ENCODE data around the gene ECE2. TPM values are rescaled to one million over a fixed set of nuclear protein-coding genes. Genes with fewer than 3 reads are reported as not detected.

ECE2 gene
- polyA plus RNA-seq, 1 of the 3 experiments (the other 2 are of a cell fraction) = 0.03 TPM

DNA sequence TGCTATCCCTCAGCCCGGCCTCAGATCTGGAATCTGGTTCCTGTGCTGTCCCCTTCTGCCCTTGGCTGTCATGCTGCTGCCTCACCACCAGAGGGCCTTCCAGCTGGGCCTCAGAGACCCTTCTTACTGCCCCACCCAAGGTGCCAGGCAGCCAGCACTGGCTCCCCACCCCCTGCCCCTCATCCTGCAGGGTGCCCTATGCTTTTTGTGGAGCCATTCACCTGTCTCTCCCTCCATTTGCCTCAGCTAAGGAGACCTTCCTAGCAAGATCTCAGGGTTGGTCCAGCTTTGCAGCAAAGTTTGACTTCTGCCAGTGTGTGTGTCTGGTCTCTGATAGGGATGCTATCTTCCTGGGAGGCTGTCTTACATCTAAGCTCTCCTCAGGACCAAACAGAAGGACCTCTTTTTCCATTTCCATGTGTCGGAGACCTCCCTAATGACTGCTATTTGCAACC is 48.3 kb upstream of the ECE2 start (continued):
- no peak for TF ChIP-seq NFIC (IDR thresholded peaks at IDR 0.05; ENCODE audit: borderline replicate concordance)
- TF ChIP-seq RCOR1 (IDR thresholded peaks at IDR 0.05; ENCODE audit: low read length) = no peak
- TF ChIP-seq TCF12 (IDR thresholded peaks at IDR 0.05) = no peak
- TF ChIP-seq, protein P1, sequence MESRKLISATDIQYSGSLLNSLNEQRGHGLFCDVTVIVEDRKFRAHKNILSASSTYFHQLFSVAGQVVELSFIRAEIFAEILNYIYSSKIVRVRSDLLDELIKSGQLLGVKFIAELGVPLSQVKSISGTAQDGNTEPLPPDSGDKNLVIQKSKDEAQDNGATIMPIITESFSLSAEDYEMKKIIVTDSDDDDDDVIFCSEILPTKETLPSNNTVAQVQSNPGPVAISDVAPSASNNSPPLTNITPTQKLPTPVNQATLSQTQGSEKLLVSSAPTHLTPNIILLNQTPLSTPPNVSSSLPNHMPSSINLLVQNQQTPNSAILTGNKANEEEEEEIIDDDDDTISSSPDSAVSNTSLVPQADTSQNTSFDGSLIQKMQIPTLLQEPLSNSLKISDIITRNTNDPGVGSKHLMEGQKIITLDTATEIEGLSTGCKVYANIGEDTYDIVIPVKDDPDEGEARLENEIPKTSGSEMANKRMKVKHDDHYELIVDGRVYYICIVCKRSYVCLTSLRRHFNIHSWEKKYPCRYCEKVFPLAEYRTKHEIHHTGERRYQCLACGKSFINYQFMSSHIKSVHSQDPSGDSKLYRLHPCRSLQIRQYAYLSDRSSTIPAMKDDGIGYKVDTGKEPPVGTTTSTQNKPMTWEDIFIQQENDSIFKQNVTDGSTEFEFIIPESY (IDR thresholded peaks at IDR 0.05; ENCODE audit: borderline replicate concordance, low read depth) = no peak
- no peak for TF ChIP-seq FOXM1 (IDR thresholded peaks at IDR 0.05; ENCODE audit: low read depth)
- no peak for TF ChIP-seq SIN3A (IDR thresholded peaks at IDR 0.05; ENCODE audit: borderline replicate concordance, low read depth, low read length)
- no peak for TF ChIP-seq NRF1 (IDR thresholded peaks at IDR 0.05; ENCODE audit: low read depth, low read length)
- no peak for TF ChIP-seq RXRA (IDR thresholded peaks at IDR 0.05; ENCODE audit: borderline replicate concordance, low read depth)
- TF ChIP-seq GATA2 (CRISPR knock-in tag; IDR thresholded peaks at IDR 0.05) = no peak
- no peak for TF ChIP-seq USF2 (IDR thresholded peaks at IDR 0.05; ENCODE audit: borderline replicate concordance, low read depth, low read length)
- no peak for TF ChIP-seq TEAD4 (IDR thresholded peaks at IDR 0.05; ENCODE audit: borderline replicate concordance, insufficient read depth)
- TF ChIP-seq SMC3 (IDR thresholded peaks at IDR 0.05; ENCODE audit: low read depth, low read length) = peak; percentile 49; the same call in 1 of the 2 replicates

GRCh38 chr3:184228376-184229137 is 47.3 kb upstream of the ECE2 start:
- Histone ChIP-seq H3K9me3 (no peaks in the 10 kb centered on the region), H3K79me2 (ENCODE audit: insufficient read depth) (no peaks in the 10 kb centered on the region), H3K27me3 (ENCODE audit: insufficient read depth) (peaks cover 27% of the 10 kb centered on the region), H2AFZ (ENCODE audit: low read depth) (no peak overlapping the region), H3K9me2 (no peaks in the 10 kb centered on the region), H3K4me3 (ENCODE audit: low read depth in 2 of 2, low read length in 1 of 2) (peak overlapping the region in 1 of 2 experiments; percentile 50; a peak in 1 of 4 replicates), H3F3A (replicated peaks; ENCODE audit: insufficient read depth) (no peaks in the 10 kb centered on the region), H3K36me3 (replicated peaks in 1 of 2; ENCODE audit: control insufficient read depth in 1 of 2, insufficient read depth in 2 of 2, low read length in 1 of 2) (no peaks in the 10 kb centered on the region), H4K20me1 (ENCODE audit: insufficient read depth) (no peaks in the 10 kb centered on the region), H3K4me2 (peak overlapping the region; percentile 95; the same call in 1 of the 2 replicates), H3K9ac (no peak overlapping the region), H3K27ac (ENCODE audit: low read depth in 2 of 2, low read length in 1 of 2) (no peak overlapping the region), H3K4me1 (ENCODE audit: control insufficient read depth in 1 of 2, insufficient read depth in 2 of 2, low read depth in 1 of 2, low read length in 1 of 2) (peaks cover 0 to 16% of the 10 kb centered on the region in 2 experiments; a peak in 1 of 4 replicates)
- 67% methylated on average over 11 of the region's 12 CpGs for WGBS (ENCODE audit: low lambda C conversion rate)
- peak; percentile 45 for DNase-seq
- POLR2A ChIA-PET = interaction anchor here (1.1 to 2.1 kb wide), 3 partner anchors 17 to 45 kb away, joined by 3 to 6 read pairs (median 5); no protein-coding TSS in a partner anchor
- CTCF ChIA-PET = interaction anchor here (0.8 to 5.9 kb wide), 18 partner anchors 9 to 360 kb away, joined by 3 to 61 read pairs (median 11); partner anchors contain the start of genes ALG3, AP2M1 and EEF1AKMT4
- TF ChIP-seq ELF1 (IDR thresholded peaks at IDR 0.05) = no peak
- TF ChIP-seq FOXM1 (IDR thresholded peaks at IDR 0.05; ENCODE audit: low read depth) = no peak
- no peak for TF ChIP-seq FOSL2 (IDR thresholded peaks at IDR 0.05; ENCODE audit: borderline replicate concordance, low read depth)
- no peak for TF ChIP-seq NRF1 (IDR thresholded peaks at IDR 0.05; ENCODE audit: low read depth, low read length)
- TF ChIP-seq, protein P2, sequence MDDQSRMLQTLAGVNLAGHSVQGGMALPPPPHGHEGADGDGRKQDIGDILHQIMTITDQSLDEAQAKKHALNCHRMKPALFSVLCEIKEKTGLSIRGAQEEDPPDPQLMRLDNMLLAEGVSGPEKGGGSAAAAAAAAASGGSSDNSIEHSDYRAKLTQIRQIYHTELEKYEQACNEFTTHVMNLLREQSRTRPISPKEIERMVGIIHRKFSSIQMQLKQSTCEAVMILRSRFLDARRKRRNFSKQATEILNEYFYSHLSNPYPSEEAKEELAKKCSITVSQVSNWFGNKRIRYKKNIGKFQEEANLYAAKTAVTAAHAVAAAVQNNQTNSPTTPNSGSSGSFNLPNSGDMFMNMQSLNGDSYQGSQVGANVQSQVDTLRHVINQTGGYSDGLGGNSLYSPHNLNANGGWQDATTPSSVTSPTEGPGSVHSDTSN (IDR thresholded peaks at IDR 0.05) = no peak
- TF ChIP-seq TCF12 (IDR thresholded peaks at IDR 0.05) = no peak
- no peak for TF ChIP-seq TEAD4 (IDR thresholded peaks at IDR 0.05; ENCODE audit: borderline replicate concordance, insufficient read depth)
- no peak for TF ChIP-seq EP300 (IDR thresholded peaks at IDR 0.05; ENCODE audit: borderline replicate concordance in 1 of 2, low read depth in 1 of 2, low read length in 1 of 2)
- TF ChIP-seq, protein P3, sequence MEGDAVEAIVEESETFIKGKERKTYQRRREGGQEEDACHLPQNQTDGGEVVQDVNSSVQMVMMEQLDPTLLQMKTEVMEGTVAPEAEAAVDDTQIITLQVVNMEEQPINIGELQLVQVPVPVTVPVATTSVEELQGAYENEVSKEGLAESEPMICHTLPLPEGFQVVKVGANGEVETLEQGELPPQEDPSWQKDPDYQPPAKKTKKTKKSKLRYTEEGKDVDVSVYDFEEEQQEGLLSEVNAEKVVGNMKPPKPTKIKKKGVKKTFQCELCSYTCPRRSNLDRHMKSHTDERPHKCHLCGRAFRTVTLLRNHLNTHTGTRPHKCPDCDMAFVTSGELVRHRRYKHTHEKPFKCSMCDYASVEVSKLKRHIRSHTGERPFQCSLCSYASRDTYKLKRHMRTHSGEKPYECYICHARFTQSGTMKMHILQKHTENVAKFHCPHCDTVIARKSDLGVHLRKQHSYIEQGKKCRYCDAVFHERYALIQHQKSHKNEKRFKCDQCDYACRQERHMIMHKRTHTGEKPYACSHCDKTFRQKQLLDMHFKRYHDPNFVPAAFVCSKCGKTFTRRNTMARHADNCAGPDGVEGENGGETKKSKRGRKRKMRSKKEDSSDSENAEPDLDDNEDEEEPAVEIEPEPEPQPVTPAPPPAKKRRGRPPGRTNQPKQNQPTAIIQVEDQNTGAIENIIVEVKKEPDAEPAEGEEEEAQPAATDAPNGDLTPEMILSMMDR (IDR thresholded peaks at IDR 0.05) = no peak
- TF ChIP-seq, protein P1 (IDR thresholded peaks at IDR 0.05; ENCODE audit: borderline replicate concordance, low read depth) = no peak
- TF ChIP-seq RCOR1 (IDR thresholded peaks at IDR 0.05; ENCODE audit: low read length) = no peak
- no peak for TF ChIP-seq FOXJ3 (CRISPR knock-in tag; IDR thresholded peaks at IDR 0.05)
- no peak for TF ChIP-seq RAD21 (IDR thresholded peaks at IDR 0.05; ENCODE audit: low read length)
- TF ChIP-seq GATA2 (CRISPR knock-in tag; IDR thresholded peaks at IDR 0.05) = no peak
- TF ChIP-seq MXI1 (IDR thresholded peaks at IDR 0.05; ENCODE audit: low read depth, low read length) = no peak
- no peak for TF ChIP-seq YY1 (IDR thresholded peaks at IDR 0.05; ENCODE audit: low read depth)

Data from SK-N-SH (cell line).